HUES48 (cell line): ENCODE measurements around the gene EPHB3.
A peak's percentile ranks its signal among the peaks of the same experiment; 100 is the strongest.
"Not testable (repeated sequence)": the region's sequence is repeated elsewhere in the genome, so short reads cannot be mapped to it uniquely, and the experiment has no call there.

Experiments used
- H3K27ac ChIP-seq: one replicate; pipeline ENCODE4 v1.7.0; 2013; ENCODE audit warnings: low read depth, low read length, inconsistent platforms
- H3K27me3 ChIP-seq: 2 replicates; pipeline ENCODE4 v1.6.1; 2013; ENCODE audit warnings: mild to moderate bottlenecking, low read length; ENCODE audit not compliant: control insufficient read depth, insufficient read depth
- H3K36me3 ChIP-seq: 2 replicates; pipeline ENCODE4 v1.6.1; 2013; ENCODE audit warnings: low read length; ENCODE audit not compliant: control insufficient read depth, insufficient read depth
- H3K4me1 ChIP-seq: 2 replicates; pipeline ENCODE4 v1.6.1; 2013; ENCODE audit warnings: mild to moderate bottlenecking, low read length; ENCODE audit not compliant: control insufficient read depth, insufficient read depth
- H3K4me3 ChIP-seq: 2 replicates; pipeline ENCODE4 v1.5.1; 2013; ENCODE audit warnings: mild to moderate bottlenecking, low read depth, low read length
- H3K9ac ChIP-seq: 2 replicates; pipeline ENCODE4 v1.6.1; 2013; ENCODE audit warnings: mild to moderate bottlenecking, low read depth, low read length, moderate library complexity
- H3K9me3 ChIP-seq: 2 replicates; pipeline ENCODE4 v1.6.1; 2013; ENCODE audit warnings: low read length; ENCODE audit not compliant: control insufficient read depth, insufficient read depth

Gene EPHB3

GRCh38 chr3:184618811-184619210, 57.2 kb downstream of the EPHB3 start:
- no peaks in the 10 kb centered on the region for H3K9me3 ChIP-seq
- no peak overlapping the region for H3K27ac ChIP-seq
- H3K27me3 ChIP-seq: peaks cover 14% of the 10 kb centered on the region

GRCh38 chr3:184619369-184619768, 57.8 kb downstream of the EPHB3 start:
- Histone ChIP-seq H3K9me3 (no peaks in the 10 kb centered on the region), H3K36me3 (no peaks in the 10 kb centered on the region), H3K4me3 (no peak overlapping the region), H3K27ac (no peak overlapping the region), H3K9ac (no peak overlapping the region), H3K27me3 (peaks cover 14% of the 10 kb centered on the region), H3K4me1 (no peaks in the 10 kb centered on the region)

More at GRCh38 chr3:184618811-184619210, 57.2 kb downstream of the EPHB3 start:
- Histone ChIP-seq H3K4me3 (no peak overlapping the region), H3K9ac (no peak overlapping the region), H3K36me3 (no peaks in the 10 kb centered on the region), H3K4me1 (no peaks in the 10 kb centered on the region)

- Histone ChIP-seq H3K4me1 (no peaks in the 10 kb centered on the region), H3K27ac (no peak overlapping the region), H3K36me3 (no peaks in the 10 kb centered on the region), H3K9me3 (no peaks in the 10 kb centered on the region), H3K9ac (no peak overlapping the region), H3K27me3 (peaks cover 14% of the 10 kb centered on the region), H3K4me3 (no peak overlapping the region)
These were observed 58.3 kb downstream of the EPHB3 start for GRCh38 chr3:184619787-184620430.

DNA sequence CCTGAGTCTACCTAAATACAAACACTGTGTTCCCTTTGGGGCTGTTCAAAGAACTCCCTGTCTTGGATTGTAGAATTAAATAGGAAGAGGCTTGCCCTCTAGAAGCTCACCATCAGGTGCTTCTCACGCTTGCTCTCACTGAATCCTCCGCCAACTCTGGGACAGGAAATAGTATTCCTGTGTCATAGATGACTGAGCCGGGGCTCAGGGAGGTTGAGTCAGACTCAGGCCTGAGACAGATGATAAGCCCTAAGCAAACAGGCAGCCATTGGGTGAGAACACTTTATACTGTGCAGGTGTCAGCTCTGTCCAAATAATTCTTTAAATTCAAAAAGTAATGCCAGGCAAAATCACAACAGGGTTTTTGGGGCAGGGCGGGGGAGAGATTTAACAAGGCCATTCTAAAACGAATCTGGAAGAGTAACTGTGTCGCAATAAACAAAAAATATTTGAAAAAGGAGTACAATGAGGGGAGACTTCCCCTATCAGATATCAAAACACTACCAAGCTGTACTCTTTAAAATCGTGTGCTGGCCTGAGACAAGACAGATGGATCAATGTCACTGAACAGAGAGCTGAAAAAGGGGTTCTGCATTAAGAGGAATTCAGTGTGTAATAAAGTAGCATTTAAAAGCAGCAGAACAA, 59.0 kb downstream of the EPHB3 start:
- H3K9ac ChIP-seq: no peak overlapping the region
- H3K27me3 ChIP-seq: peaks cover 14% of the 10 kb centered on the region
- no peak overlapping the region for H3K4me3 ChIP-seq

GRCh38 chr3:184622156-184622555, 60.6 kb downstream of the EPHB3 start:
- not testable (repeated sequence) for H3K4me1 ChIP-seq, H3K36me3 ChIP-seq, H3K9ac ChIP-seq, H3K4me3 ChIP-seq, H3K9me3 ChIP-seq, H3K27ac ChIP-seq
- peaks cover 14% of the 10 kb centered on the region for H3K27me3 ChIP-seq

More for the DNA sequence above, 59.0 kb downstream of the EPHB3 start:
- no peaks in the 10 kb centered on the region for H3K4me1 ChIP-seq
- H3K36me3 ChIP-seq: no peaks in the 10 kb centered on the region
- H3K9me3 ChIP-seq: no peaks in the 10 kb centered on the region
- H3K27ac ChIP-seq: no peak overlapping the region

- Histone ChIP-seq H3K9ac (no peak overlapping the region), H3K4me1 (peaks cover 11% of the 10 kb centered on the region), H3K36me3 (no peaks in the 10 kb centered on the region), H3K4me3 (no peak overlapping the region), H3K27me3 (no peaks in the 10 kb centered on the region), H3K27ac (no peak overlapping the region), H3K9me3 (no peaks in the 10 kb centered on the region)
These were observed 65.3 kb downstream of the EPHB3 start for GRCh38 chr3:184626923-184627322.

DNA sequence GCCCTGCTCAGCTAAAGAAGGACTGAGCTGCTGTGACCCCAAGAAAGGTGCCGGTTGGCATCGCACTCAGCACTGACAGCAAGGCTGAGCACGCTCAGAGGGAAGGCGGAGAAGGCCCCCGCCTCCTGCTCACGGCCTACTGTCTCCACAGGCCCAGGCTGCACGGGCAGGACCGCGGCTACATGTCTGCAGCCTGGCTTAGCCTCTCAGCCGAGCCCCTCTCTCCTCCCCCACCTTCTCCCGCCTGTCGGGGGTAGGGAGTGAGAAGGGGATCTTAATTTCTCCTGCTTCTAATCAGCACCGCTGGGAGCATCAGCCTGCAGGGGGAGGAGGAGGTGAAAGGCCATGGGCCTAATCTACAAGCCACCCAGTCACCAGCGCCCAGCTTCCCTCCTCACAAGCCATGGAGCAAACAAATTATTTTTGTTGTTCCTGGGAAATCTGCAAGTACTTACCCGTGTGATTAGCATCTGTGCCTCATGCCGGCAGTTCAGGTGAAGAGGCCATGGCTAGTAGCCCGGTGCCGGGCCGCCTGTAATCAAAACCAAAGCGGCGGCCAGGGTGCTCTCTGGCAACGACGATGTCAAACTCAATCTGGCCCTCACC, 68.1 kb downstream of the EPHB3 start:
- no peaks in the 10 kb centered on the region for H3K9me3 ChIP-seq
- peak overlapping the region; percentile 42 for H3K27ac ChIP-seq
- peaks cover 14% of the 10 kb centered on the region for H3K4me1 ChIP-seq
- H3K27me3 ChIP-seq: no peaks in the 10 kb centered on the region
- H3K4me3 ChIP-seq: no peak overlapping the region
- H3K9ac ChIP-seq: no peak overlapping the region
- no peaks in the 10 kb centered on the region for H3K36me3 ChIP-seq

- Histone ChIP-seq H3K36me3 (no peaks in the 10 kb centered on the region), H3K27ac (no peak overlapping the region), H3K9me3 (no peaks in the 10 kb centered on the region), H3K9ac (no peak overlapping the region), H3K27me3 (no peaks in the 10 kb centered on the region), H3K4me1 (peaks cover 14% of the 10 kb centered on the region), H3K4me3 (no peak overlapping the region)
These were observed 69.4 kb downstream of the EPHB3 start for GRCh38 chr3:184630861-184631471.

GRCh38 chr3:184631472-184631861, 69.9 kb downstream of the EPHB3 start:
- no peaks in the 10 kb centered on the region for H3K27me3 ChIP-seq
- H3K27ac ChIP-seq: no peak overlapping the region
- H3K4me3 ChIP-seq: no peak overlapping the region
- peaks cover 14% of the 10 kb centered on the region for H3K4me1 ChIP-seq
- no peak overlapping the region for H3K9ac ChIP-seq
- no peaks in the 10 kb centered on the region for H3K9me3 ChIP-seq
- H3K36me3 ChIP-seq: no peaks in the 10 kb centered on the region
